NCI-H69 (cell line): ENCODE measurements around the gene MAP3K20.
A peak's percentile ranks its signal among the peaks of the same experiment; 100 is the strongest.
"Not testable (repeated sequence)": the region's sequence is repeated elsewhere in the genome, so short reads cannot be mapped to it uniquely, and the experiment has no call there.

Source experiments
- DNase-seq: peaks from one replicate; lab custom pipeline; 2025; lab: John Stamatoyannopoulos, UW

The MAP3K20 gene

GRCh38 chr2:173075781-173076580 is at the start of gene MAP3K20:
MAP3K20 (plus strand) TSS chr2:173075846; CDS start chr2:173091032, 15,186 bp downstream.
- DNase-seq, result peak; percentile 76

- DNase-seq, result no peak
These were observed 49.2 kb upstream of the MAP3K20 start for GRCh38 chr2:173026479-173026878.

DNA sequence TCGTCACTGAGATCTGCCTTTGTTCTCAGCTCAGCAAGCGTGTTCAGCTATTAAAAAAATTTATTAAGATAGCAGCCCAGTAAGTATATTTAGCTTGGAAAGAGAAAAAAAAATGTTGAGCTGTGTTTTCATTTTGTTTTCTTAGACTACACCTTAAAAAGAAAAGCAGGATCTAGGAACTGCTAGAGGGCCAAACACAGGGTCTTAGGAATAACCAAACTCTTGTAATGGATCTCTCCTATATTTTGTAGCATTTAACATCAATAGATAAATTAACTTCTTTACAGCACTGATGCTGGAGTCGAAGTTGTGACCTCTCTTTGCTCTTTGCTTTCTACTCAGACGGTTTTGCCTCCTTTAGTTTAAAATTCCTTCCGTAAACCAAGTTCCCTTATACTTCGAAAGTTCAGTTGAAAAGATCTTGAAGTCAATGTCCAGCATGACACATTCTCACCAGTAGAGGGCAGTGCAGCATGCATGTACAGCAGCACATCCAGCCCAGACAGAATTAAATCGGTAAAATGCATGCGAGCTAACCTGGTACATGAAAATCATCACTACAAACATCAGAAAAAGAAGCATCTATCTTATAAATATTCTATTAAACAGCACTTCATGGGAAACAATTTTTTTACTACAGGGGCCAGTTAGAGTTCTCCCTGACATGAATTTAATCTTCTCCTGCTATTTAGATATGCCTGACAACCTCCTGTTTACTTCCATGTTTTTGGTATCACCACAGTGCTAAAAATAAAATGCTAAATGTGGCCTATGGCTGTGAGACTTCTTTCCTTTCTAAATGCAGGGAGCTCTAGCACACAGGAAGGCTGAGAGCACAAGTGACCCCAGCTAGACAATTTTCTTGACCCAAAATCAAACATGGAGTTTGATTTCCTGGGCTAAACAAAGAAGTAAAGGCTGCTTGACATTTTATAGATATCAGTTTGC is 48.2 kb upstream of the MAP3K20 start:
- peak; percentile 77 for DNase-seq

DNA sequence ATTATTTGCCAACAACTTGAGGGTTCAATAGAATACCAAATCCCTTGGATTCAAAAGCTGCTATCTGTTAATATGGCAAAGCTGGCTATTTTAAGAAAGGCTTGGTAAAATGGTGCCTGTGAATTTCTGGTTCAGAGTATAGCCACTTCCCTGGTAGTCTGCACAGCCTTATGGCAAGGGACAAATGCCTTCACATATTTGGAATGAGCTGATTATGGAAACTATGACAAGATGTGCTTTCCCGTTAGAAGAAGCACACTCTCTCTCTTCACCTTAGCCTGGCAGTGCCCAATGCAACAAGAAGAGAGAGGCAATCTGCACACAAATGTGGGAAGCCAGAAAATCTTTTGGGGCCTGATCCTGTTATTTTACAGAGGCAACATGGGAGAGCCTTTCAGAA is 47.5 kb upstream of the MAP3K20 start:
- no peak for DNase-seq

DNA sequence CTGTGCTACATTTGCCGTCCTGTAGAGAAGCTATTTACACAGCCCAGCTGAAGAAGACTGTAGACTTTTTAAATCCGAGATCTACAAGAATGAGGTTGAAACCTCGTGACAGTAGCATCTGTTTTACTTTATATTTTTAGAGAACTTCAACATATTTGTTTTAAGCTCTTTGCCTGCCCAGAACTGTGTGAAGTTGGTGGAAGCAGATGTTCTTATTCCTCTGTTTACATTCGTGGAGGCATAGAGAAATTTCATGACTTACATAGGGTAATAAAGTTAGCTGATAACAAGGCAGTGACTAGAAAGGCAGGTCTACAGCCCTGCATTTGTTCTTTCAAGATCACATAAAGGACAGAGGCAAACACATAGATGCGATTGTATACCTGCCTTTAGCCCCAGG is 47.0 kb upstream of the MAP3K20 start:
- no peak for DNase-seq

DNA sequence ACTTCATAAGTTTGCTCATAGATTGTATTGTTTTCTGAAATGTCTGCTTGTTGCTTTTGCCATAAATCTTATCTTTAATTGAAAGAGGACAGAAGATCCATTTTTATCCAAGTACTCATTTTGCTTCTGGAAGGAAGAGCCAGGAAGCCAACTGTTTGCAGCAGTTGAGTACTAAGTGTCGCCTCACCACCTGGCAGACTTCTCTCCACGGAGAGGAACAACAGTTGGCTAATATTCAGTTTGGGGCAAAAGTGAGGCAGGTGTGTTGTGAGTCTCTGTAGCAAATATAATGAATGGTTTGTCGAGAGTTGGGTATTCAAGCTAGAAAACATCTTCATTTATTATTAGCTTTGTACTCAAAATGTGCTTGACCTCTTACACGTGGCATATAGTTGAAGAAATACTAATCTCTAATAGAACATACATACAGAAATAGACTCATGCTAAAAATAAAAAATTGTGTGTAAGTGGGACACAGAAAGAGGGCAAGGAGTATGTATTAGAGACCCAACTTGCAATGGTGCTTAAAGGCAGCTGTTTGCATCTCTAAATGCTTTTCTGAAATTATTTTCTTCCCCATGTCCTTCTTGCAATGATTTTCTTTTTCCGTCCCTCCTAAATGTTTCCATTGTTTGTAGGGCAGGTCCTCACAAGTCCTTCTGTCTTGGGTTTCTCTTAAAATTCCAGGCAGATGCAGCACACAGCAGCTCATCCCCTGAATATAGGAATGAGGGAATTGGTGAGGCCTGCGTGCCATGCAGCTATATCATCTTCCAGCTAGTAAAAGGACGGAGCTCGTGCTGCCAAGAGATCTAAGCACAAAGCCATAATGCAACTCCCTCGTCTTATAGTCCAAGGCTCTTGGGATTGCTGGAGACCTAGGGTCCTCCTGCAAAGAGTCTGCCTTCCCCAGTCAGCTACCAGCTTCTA is 44.8 kb upstream of the MAP3K20 start:
- DNase-seq, result peak; percentile 85

DNA sequence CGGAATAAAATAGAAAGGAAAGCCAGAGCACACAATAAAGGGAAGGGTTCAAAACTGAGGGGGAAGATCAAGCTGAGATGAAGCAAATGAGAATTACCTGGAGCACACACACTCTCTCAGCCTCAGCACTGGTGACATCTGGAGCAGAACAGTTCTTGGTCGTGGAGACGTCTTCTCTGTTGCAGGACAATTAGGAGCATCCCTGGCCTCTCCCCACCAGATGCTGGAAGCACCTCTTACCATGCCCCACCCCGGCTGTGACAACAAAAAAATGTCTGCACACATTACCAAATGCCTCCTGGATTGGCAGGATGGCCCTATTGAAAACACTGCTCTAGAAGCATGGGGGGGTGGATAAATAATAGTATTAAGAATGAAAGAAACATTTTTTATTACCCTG is 43.6 kb upstream of the MAP3K20 start:
- DNase-seq, result peak; percentile 19

DNA sequence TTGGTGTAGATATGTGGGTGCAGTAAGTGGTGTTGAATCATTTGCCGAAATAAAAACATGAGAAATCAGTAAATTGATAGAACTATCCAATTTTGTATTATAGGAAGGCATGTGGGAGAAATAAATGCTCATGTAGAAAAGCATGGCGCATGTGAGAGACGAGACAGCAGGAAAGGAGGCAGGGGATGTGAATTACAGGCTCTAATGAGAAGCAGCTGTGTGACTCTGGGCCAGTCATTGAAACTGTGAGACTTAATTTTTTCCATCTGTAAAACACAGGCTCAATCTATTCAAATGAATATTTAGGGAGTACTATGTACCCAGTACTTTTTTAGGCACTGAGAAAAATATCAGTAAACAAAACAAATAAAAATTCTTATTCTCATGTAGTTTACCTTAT is 42.6 kb upstream of the MAP3K20 start:
- no peak for DNase-seq

- no peak for DNase-seq
These were observed 41.5 kb upstream of the MAP3K20 start for GRCh38 chr2:173034143-173034542.

- no peak for DNase-seq
These were observed 38.2 kb upstream of the MAP3K20 start for GRCh38 chr2:173037245-173038120.

GRCh38 chr2:173038257-173038656 is 37.4 kb upstream of the MAP3K20 start:
- not testable (repeated sequence) for DNase-seq

DNA sequence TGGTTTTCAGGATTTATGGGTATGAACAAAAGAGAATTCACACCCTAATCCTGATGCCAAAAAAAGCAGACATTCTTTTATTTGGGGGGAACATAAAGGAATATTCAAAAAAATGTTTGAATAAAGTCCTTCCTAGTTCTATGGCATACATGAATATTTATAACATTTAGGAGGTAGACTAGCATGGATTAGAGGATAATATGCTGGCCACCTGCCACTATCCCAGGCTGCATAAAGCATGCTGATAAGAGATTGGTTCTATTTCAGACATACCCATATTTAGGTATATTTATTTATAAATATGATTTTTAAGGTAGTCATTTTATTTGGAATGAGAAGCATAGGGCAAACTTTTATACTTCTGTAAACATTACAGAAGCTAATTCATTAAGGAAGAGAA is 34.9 kb upstream of the MAP3K20 start:
- no peak for DNase-seq

DNA sequence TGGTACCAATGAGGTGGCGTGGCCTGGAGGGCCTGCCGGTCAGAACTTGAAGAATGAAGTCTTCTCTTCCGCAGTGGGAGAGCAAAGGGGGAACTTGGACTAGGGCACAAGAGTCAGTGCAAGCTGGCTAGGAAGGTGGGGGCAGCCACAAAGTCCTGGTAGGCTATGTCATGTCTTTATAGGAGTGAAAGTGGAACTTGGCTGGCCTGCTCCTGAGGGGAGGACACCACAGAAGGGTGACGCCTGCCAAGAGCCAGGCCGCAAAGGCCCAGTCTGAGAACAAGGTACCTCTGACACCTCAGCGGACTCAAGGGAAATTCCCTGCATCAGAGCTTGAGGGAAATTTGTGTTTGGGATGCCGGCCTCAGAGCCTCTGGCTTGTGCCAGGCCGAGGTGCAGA is 32.2 kb upstream of the MAP3K20 start:
- no peak for DNase-seq

- no peak for DNase-seq
These were observed 31.6 kb upstream of the MAP3K20 start for GRCh38 chr2:173043897-173044519.

DNA sequence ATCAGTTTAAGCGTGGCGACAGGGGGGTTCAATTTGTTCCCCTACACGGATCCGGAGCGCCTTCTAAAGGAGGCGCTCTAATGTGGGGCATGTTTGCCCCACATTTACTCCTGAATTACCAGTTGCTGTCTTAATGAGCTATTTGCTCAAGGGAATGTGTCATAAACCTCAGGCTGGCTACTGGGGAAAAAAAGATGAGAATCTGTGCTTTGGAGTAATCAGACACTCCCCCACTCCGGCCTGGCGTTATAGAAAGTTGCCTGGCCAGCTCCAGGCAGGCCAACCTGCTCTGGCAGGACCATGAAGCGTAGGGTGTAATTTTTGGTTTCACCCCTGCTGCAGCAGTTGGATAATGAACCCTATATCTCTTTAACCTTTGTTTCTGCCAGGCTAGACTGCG is 31.0 kb upstream of the MAP3K20 start:
- peak; percentile 30 for DNase-seq

DNA sequence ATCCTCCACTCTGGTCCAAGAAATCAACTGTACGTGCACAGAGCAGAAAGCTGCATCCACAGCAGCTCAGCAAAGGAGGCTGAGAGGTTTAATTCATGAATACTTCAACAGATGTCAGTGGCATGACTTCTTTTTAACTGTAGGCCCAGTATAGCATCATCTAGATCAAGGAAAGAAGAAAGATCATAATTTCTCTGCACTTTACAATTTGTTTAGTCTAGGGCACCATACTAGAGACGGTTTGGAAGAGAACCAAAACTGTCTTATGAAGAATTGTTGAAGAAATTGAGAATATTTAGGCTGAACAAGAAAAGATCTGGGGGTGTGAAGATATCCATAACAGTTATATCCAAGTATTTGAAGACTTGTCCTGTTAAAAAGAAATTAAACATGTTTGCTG is 30.5 kb upstream of the MAP3K20 start:
- DNase-seq, result no peak

DNA sequence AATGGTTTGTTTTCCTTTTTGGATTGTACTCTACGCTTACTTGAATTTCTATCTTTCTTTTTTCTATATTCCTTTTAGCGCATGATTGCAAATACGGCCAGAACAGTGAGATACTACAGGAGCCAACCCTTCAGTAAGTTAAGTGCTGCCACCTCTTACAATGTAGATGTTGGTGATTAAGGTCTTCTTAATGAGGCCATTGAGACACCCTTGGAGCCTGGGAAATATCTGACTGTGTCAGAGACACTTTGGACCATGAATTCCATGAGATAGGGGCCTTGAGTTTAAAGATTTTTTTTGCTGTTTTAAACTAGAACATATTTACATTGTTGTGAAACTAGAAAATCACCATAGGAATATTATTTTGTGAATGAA is 27.1 kb upstream of the MAP3K20 start:
- peak; percentile 51 for DNase-seq

- DNase-seq, result peak; percentile 79
These were observed 26.6 kb upstream of the MAP3K20 start for GRCh38 chr2:173048897-173049661.

DNA sequence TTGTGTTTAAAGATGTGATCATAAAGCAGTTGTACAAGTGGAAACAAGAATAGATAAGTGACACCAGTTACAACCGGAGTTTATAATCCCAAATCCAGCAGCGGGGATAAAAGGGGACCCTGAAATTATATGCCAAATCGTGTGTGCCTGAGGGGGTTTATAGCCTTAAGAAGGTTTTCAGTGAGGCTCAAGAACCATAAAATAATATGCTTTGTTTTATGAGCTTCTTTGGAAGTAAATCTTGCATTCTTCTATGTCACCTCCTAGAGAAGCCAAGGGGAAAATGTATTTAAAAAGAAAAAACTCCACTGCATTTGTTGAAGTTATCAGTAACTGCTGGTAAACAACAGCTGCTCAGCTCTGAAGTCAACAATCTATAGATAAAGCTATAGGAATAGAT is 25.8 kb upstream of the MAP3K20 start:
- peak; percentile 77 for DNase-seq

GRCh38 chr2:173050684-173051083 is 25.0 kb upstream of the MAP3K20 start:
- peak; percentile 12 for DNase-seq
